ENCODE measurements around the gene HECW1. TPM values are rescaled to one million over a fixed set of nuclear protein-coding genes. Genes with fewer than 3 reads are reported as not detected.
"Not testable (repeated sequence)": the region's sequence is repeated elsewhere in the genome, so short reads cannot be mapped to it uniquely, and the experiment has no call there.

The HECW1 gene
- total RNA-seq = not detected

- H3K9me3 Mint-ChIP-seq = no peaks in the 10 kb centered on the region
- H3K27me3 Mint-ChIP-seq = peaks cover 68% of the 10 kb centered on the region
- peaks cover 5% of the 10 kb centered on the region for H3K4me1 Mint-ChIP-seq (ENCODE audit: low read depth)
- ATAC-seq = no peak
- H3K4me3 Mint-ChIP-seq = no peak within 1 kb of the TSS
- intact Hi-C loops (cut with micrococcal nuclease) = loop anchor here (10.0 kb wide), 1 partner anchor 168 kb away; no protein-coding TSS in a partner anchor
- no peak within 1 kb of the TSS for H3K27ac Mint-ChIP-seq
- TF ChIP-seq CTCF (IDR thresholded peaks at IDR 0.05) = no peak
- H3K36me3 Mint-ChIP-seq (ENCODE audit: low read depth) = no peaks in the 10 kb centered on the region
- ChIA-PET POLR2A (no interaction called here), CTCF (interaction anchor here (1.3 kb wide), 1 partner anchor 42 kb away, joined by 3 read pairs; no protein-coding TSS in a partner anchor)
- no peak for DNase-seq
Observed at GRCh38 chr7:43112459-43112940, at the start of gene HECW1. HECW1 (plus strand) TSS chr7:43112647; CDS start chr7:43243906, 131,259 bp downstream.

GRCh38 chr7:43071604-43072003 is 40.8 kb upstream of the HECW1 start:
- intact Hi-C loops (cut with micrococcal nuclease) = no loop called here
- Mint-ChIP-seq H3K27me3 (peaks cover 24% of the 10 kb centered on the region), H3K9me3 (no peaks in the 10 kb centered on the region), H3K36me3 (ENCODE audit: low read depth) (no peaks in the 10 kb centered on the region), H3K4me3 (no peak overlapping the region), H3K27ac (no peak overlapping the region), H3K4me1 (ENCODE audit: low read depth) (peaks cover 5% of the 10 kb centered on the region)
- ChIA-PET POLR2A (no interaction called here), CTCF (interaction anchor here (0.7 to 2.3 kb wide), 12 partner anchors 8 to 368 kb away, joined by 3 to 6 read pairs (median 3); partner anchors contain the start of gene HECW1)
- peak; percentile 55 for TF ChIP-seq CTCF (IDR thresholded peaks at IDR 0.05)
- DNase-seq = peak; percentile 45
- ATAC-seq = no peak

- intact Hi-C loops (cut with micrococcal nuclease) = no loop called here
- ChIA-PET POLR2A (no interaction called here), CTCF (interaction anchor here (1.2 to 1.4 kb wide), 2 partner anchors 111 to 367 kb away, joined by 3 to 4 read pairs; no protein-coding TSS in a partner anchor)
- no peak for TF ChIP-seq CTCF (IDR thresholded peaks at IDR 0.05)
- no peak for ATAC-seq
- Mint-ChIP-seq H3K9me3 (no peaks in the 10 kb centered on the region), H3K4me3 (no peak overlapping the region), H3K27me3 (peaks cover 18% of the 10 kb centered on the region), H3K36me3 (ENCODE audit: low read depth) (no peaks in the 10 kb centered on the region), H3K4me1 (ENCODE audit: low read depth) (peaks cover 5% of the 10 kb centered on the region), H3K27ac (no peak overlapping the region)
- DNase-seq = no peak
Observed at GRCh38 chr7:43072530-43072929, 39.9 kb upstream of the HECW1 start.

- H3K27me3 Mint-ChIP-seq = peaks cover 12% of the 10 kb centered on the region
- H3K9me3 Mint-ChIP-seq; H3K36me3 Mint-ChIP-seq (ENCODE audit: low read depth); H3K4me3 Mint-ChIP-seq; H3K4me1 Mint-ChIP-seq (ENCODE audit: low read depth); DNase-seq; POLR2A ChIA-PET; intact Hi-C loops (cut with micrococcal nuclease); ATAC-seq; H3K27ac Mint-ChIP-seq: not testable (repeated sequence)
- CTCF ChIA-PET = interaction anchor here (1.1 kb wide), 1 partner anchor 35 kb away, joined by 3 read pairs; no protein-coding TSS in a partner anchor
Observed at GRCh38 chr7:43073811-43074210, 38.6 kb upstream of the HECW1 start.

- Mint-ChIP-seq H3K4me1 (ENCODE audit: low read depth) (peaks cover 5% of the 10 kb centered on the region), H3K9me3 (no peaks in the 10 kb centered on the region), H3K36me3 (ENCODE audit: low read depth) (no peaks in the 10 kb centered on the region), H3K4me3 (no peak overlapping the region), H3K27ac (no peak overlapping the region), H3K27me3 (peaks cover 23% of the 10 kb centered on the region)
- TF ChIP-seq CTCF (IDR thresholded peaks at IDR 0.05) = no peak
- DNase-seq (peak; percentile 58), ATAC-seq (peak; percentile 83)
- ChIA-PET POLR2A (no interaction called here), CTCF (interaction anchor here (1.4 to 2.4 kb wide), 2 partner anchors 135 to 148 kb away, joined by 4 to 9 read pairs; no protein-coding TSS in a partner anchor)
- intact Hi-C loops (cut with micrococcal nuclease) = no loop called here
Observed at GRCh38 chr7:43076189-43076605, 36.2 kb upstream of the HECW1 start.

Measured in activated CD8-positive, alpha-beta T cell treated with anti-CD3 and anti-CD28 coated beads for 36 hours (primary cell).